Measurements from ENCODE around the gene CDK6. TPM values are rescaled to one million over a fixed set of nuclear protein-coding genes. Genes with fewer than 3 reads are reported as not detected.

CDK6 gene
- total RNA-seq, 1 experiment from 2014 or later, result 38.7 TPM

DNA sequence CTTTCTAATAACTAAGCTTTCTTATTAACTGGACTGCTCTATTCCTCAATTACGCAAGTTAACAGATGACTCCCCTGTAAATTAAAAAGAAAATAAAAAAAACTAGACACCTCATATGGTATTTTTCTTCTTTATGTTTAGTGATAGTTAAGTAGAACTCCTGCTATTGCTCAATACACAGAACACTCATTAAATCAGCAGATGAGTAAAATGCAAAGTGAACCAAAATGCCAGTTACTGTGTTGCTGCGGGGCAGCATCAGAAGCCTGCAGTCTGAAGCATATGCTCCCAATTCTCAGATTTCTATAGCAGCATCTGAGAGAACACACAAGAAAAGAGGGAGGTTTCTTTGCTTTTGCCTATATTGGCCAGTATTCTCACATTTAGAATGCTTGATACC lies 28.4 kb downstream of the CDK6 start:
- H3K36me3 ChIP-seq (ENCODE audit: low read depth, low read length), result peaks cover 5% of the 10 kb centered on the region; the same call in 1 of the 2 replicates
- intact Hi-C loops (cut with micrococcal nuclease), result loop anchor here (2.0 kb wide), 1 partner anchor 25 kb away; no protein-coding TSS in a partner anchor
- TF ChIP-seq EZH2 (IDR thresholded peaks at IDR 0.05; ENCODE audit: low read length, unreplicated experiment) (no peak), EZH2phosphoT487 (IDR thresholded peaks at IDR 0.05; ENCODE audit: borderline replicate concordance, low read length) (no peak)
- TF ChIP-seq, protein P1, sequence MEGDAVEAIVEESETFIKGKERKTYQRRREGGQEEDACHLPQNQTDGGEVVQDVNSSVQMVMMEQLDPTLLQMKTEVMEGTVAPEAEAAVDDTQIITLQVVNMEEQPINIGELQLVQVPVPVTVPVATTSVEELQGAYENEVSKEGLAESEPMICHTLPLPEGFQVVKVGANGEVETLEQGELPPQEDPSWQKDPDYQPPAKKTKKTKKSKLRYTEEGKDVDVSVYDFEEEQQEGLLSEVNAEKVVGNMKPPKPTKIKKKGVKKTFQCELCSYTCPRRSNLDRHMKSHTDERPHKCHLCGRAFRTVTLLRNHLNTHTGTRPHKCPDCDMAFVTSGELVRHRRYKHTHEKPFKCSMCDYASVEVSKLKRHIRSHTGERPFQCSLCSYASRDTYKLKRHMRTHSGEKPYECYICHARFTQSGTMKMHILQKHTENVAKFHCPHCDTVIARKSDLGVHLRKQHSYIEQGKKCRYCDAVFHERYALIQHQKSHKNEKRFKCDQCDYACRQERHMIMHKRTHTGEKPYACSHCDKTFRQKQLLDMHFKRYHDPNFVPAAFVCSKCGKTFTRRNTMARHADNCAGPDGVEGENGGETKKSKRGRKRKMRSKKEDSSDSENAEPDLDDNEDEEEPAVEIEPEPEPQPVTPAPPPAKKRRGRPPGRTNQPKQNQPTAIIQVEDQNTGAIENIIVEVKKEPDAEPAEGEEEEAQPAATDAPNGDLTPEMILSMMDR (conservative IDR thresholded peaks at IDR 0.05; ENCODE audit: low read depth, low read length), result no peak
- no peak overlapping the region for H3K9ac ChIP-seq (ENCODE audit: low read length)
- peaks cover 88% of the 10 kb centered on the region for H3K79me2 ChIP-seq (ENCODE audit: low read length)
- H4K20me1 ChIP-seq (ENCODE audit: low read length), result no peaks in the 10 kb centered on the region
- ChIA-PET POLR2A (ENCODE audit: unreplicated experiment) (no interaction called here), CTCF (no interaction called here)
- H3K4me3 ChIP-seq (ENCODE audit: low read length), result no peak overlapping the region
- ATAC-seq (no peak), DNase-seq (no peak)
- no peaks in the 10 kb centered on the region for H3K27me3 ChIP-seq (ENCODE audit: low read length)
- H3K9me3 ChIP-seq (ENCODE audit: low read length), result no peaks in the 10 kb centered on the region
- H2AFZ ChIP-seq (ENCODE audit: low read length), result no peak overlapping the region
- H3K4me2 ChIP-seq (ENCODE audit: low read length), result no peak overlapping the region
- peaks cover 21% of the 10 kb centered on the region for H3K4me1 ChIP-seq (ENCODE audit: insufficient read depth, low read length)
- no TSS peak for BruUV-seq (replicated peaks)
- H3K9me2 ChIP-seq (replicated peaks; ENCODE audit: low read length), result no peaks in the 10 kb centered on the region
- no peak overlapping the region for H3K27ac ChIP-seq (ENCODE audit: low read length)
- no peaks in the 10 kb centered on the region for H3F3A ChIP-seq (ENCODE audit: low read length, unreplicated experiment)

DNA sequence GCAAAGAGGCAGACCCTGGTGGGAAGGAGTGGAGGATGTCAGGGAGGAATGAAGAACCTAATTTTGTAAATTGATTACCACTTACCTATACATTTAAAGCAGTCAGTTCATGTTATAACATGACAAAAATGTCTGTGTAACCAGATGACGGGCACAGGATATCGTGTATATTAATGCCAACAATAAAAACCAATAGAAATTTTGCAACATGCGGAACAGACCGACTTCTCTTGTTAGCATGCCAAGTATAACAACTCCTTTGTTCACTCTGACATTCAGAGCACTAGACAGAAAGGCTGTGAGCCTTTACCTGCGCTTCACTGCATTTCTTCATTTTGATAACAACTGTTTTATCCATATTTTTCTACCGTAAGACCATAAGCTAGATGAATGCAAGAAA lies 29.9 kb downstream of the CDK6 start:
- CTCF ChIA-PET, result no interaction called here
- intact Hi-C loops (cut with micrococcal nuclease), result no loop called here
- Histone ChIP-seq H3K4me3 (ENCODE audit: low read length) (no peak overlapping the region), H3F3A (ENCODE audit: low read length, unreplicated experiment) (no peaks in the 10 kb centered on the region), H3K27me3 (ENCODE audit: low read length) (no peaks in the 10 kb centered on the region), H3K9me3 (ENCODE audit: low read length) (no peaks in the 10 kb centered on the region), H3K9me2 (replicated peaks; ENCODE audit: low read length) (no peaks in the 10 kb centered on the region), H4K20me1 (ENCODE audit: low read length) (no peaks in the 10 kb centered on the region), H2AFZ (ENCODE audit: low read length) (no peak overlapping the region), H3K79me2 (ENCODE audit: low read length) (peaks cover 84% of the 10 kb centered on the region), H3K27ac (ENCODE audit: low read length) (no peak overlapping the region), H3K9ac (ENCODE audit: low read length) (no peak overlapping the region), H3K36me3 (ENCODE audit: low read depth, low read length) (peaks cover 5% of the 10 kb centered on the region; the same call in 1 of the 2 replicates), H3K4me1 (ENCODE audit: insufficient read depth, low read length) (peaks cover 21% of the 10 kb centered on the region), H3K4me2 (ENCODE audit: low read length) (no peak overlapping the region)
- TF ChIP-seq EZH2 (IDR thresholded peaks at IDR 0.05; ENCODE audit: low read length, unreplicated experiment), result no peak
- TF ChIP-seq, protein P1 (conservative IDR thresholded peaks at IDR 0.05; ENCODE audit: low read depth, low read length), result no peak
- no peak for TF ChIP-seq EZH2phosphoT487 (IDR thresholded peaks at IDR 0.05; ENCODE audit: borderline replicate concordance, low read length)
- DNase-seq (no peak), ATAC-seq (no peak)
- no TSS peak for BruUV-seq (replicated peaks)
- POLR2A ChIA-PET (ENCODE audit: unreplicated experiment), result no interaction called here

DNA sequence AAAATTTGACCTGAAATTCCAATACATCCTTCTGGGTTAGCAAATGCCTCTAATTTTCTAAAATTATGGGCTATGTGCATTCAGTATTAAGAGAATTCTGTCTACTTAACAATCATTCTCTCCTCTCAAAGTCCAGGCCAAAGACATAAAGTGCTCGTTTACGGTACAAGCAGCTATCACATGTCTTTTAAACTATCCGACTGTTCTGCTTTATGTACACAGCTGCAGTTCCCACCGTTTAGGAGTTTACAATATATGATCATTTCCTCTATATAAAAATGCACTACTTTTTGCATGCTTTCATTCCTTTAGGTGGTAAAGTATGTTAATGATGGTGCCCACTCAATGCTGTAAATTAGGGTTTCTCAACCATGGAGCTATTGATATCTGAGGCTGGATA lies 34.0 kb downstream of the CDK6 start:
- Histone ChIP-seq H3K9me2 (replicated peaks; ENCODE audit: low read length) (no peaks in the 10 kb centered on the region), H3K9ac (ENCODE audit: low read length) (no peak overlapping the region), H3K27me3 (ENCODE audit: low read length) (no peaks in the 10 kb centered on the region), H3K27ac (ENCODE audit: low read length) (no peak overlapping the region), H3K4me2 (ENCODE audit: low read length) (no peak overlapping the region), H4K20me1 (ENCODE audit: low read length) (no peaks in the 10 kb centered on the region), H3K79me2 (ENCODE audit: low read length) (peaks cover 78% of the 10 kb centered on the region), H3F3A (ENCODE audit: low read length, unreplicated experiment) (no peaks in the 10 kb centered on the region), H3K4me3 (ENCODE audit: low read length) (no peak overlapping the region), H3K4me1 (ENCODE audit: insufficient read depth, low read length) (no peaks in the 10 kb centered on the region), H3K36me3 (ENCODE audit: low read depth, low read length) (peaks cover 5% of the 10 kb centered on the region; the same call in 1 of the 2 replicates), H3K9me3 (ENCODE audit: low read length) (no peaks in the 10 kb centered on the region), H2AFZ (ENCODE audit: low read length) (no peak overlapping the region)
- POLR2A ChIA-PET (ENCODE audit: unreplicated experiment), result no interaction called here
- no peak for ATAC-seq
- DNase-seq, result no peak
- TF ChIP-seq EZH2phosphoT487 (IDR thresholded peaks at IDR 0.05; ENCODE audit: borderline replicate concordance, low read length), result no peak
- TF ChIP-seq EZH2 (IDR thresholded peaks at IDR 0.05; ENCODE audit: low read length, unreplicated experiment), result no peak
- TF ChIP-seq, protein P1 (conservative IDR thresholded peaks at IDR 0.05; ENCODE audit: low read depth, low read length), result no peak
- intact Hi-C loops (cut with micrococcal nuclease), result no loop called here
- no TSS peak for BruUV-seq (replicated peaks)
- CTCF ChIA-PET, result no interaction called here
